GM23338 (cell line): Measurements from ENCODE around the gene INO80. TPM values are rescaled to one million over a fixed set of nuclear protein-coding genes. Genes with fewer than 3 reads are reported as not detected.

Experiments
- ATAC-seq: fragments of 200-7000 bp; cut with Tn5 transposase; 3 replicates; pipeline ENCODE4 v1.9.1; 2020
- DNase-seq: peaks from one replicate; pipeline ENCODE4 v3.0.0-alpha.2; 2015; ENCODE audit warnings: low spot score
- H2AFZ ChIP-seq: fragments of 200-600 bp; sonication (generic); 2 replicates; pipeline ENCODE4 v1.8.0; 2016; ENCODE audit warnings: antibody characterized with exemption, mild to moderate bottlenecking, moderate library complexity
- H3F3A ChIP-seq: fragments of 200-600 bp; sonication (generic); replicated peaks from 2 replicates; pipeline ENCODE4 v1.8.0; 2017; ENCODE audit warnings: antibody characterized with exemption, mixed run types, low read depth
- H3K27ac ChIP-seq: fragments of 200-600 bp; sonication (generic); 2 replicates; pipeline ENCODE4 v1.6.1; 2016; ENCODE audit warnings: low read depth
- H3K27me3 ChIP-seq: fragments of 200-600 bp; sonication (generic); 2 replicates; pipeline ENCODE4 v1.8.0; 2016; ENCODE audit warnings: mild to moderate bottlenecking, mixed run types, moderate library complexity; ENCODE audit not compliant: insufficient read depth
- H3K36me3 ChIP-seq: fragments of 200-600 bp; sonication (generic); 2 replicates; pipeline ENCODE4 v1.8.0; 2016; ENCODE audit warnings: mild to moderate bottlenecking; ENCODE audit not compliant: insufficient read depth
- H3K4me1 ChIP-seq: fragments of 200-600 bp; sonication (generic); 2 replicates; pipeline ENCODE4 v1.8.0; 2016; ENCODE audit warnings: mild to moderate bottlenecking, moderate library complexity; ENCODE audit not compliant: insufficient read depth
- H3K4me2 ChIP-seq: fragments of 200-600 bp; sonication (generic); 2 replicates; pipeline ENCODE4 v1.7.1; 2017; ENCODE audit warnings: mixed run types
- H3K4me3 ChIP-seq: fragments of 200-600 bp; sonication (generic); 2 replicates; pipeline ENCODE4 v1.6.1; 2016; ENCODE audit warnings: mixed run types
- H3K79me2 ChIP-seq: fragments of 200-600 bp; sonication (generic); replicated peaks from 2 replicates; pipeline ENCODE4 v1.8.0; 2017; ENCODE audit warnings: mild to moderate bottlenecking; ENCODE audit not compliant: insufficient read depth
- H3K9me2 ChIP-seq: fragments of 200-600 bp; sonication (generic); 2 replicates; pipeline ENCODE4 v1.8.0; 2017; ENCODE audit not compliant: insufficient read depth
- H4K20me1 ChIP-seq: fragments of 200-600 bp; sonication (generic); replicated peaks from 2 replicates; pipeline ENCODE4 v1.8.0; 2017; ENCODE audit warnings: mild to moderate bottlenecking; ENCODE audit not compliant: insufficient read depth
- H3K27ac Mint-ChIP-seq: 2 replicates; pipeline ENCODE4 v1.8.0; 2020; ENCODE audit warnings: inconsistent platforms, mild to moderate bottlenecking, moderate library complexity, mixed read lengths
- H3K27me3 Mint-ChIP-seq: 3 replicates; pipeline ENCODE4 v1.8.0; 2022; ENCODE audit warnings: low read depth, mild to moderate bottlenecking, moderate library complexity, mixed read lengths, inconsistent platforms; ENCODE audit not compliant: insufficient read depth, poor library complexity
- H3K36me3 Mint-ChIP-seq: 3 replicates; pipeline ENCODE4 v1.8.0; 2021; ENCODE audit warnings: low read depth, mild to moderate bottlenecking, inconsistent platforms, moderate library complexity, mixed read lengths
- H3K4me1 Mint-ChIP-seq: 3 replicates; pipeline ENCODE4 v1.8.0; 2020; ENCODE audit warnings: mild to moderate bottlenecking, inconsistent platforms, mixed read lengths
- H3K4me3 Mint-ChIP-seq: 3 replicates; pipeline ENCODE4 v1.8.0; 2021; ENCODE audit warnings: moderate library complexity, mild to moderate bottlenecking, inconsistent platforms, mixed read lengths
- H3K9me3 Mint-ChIP-seq: 3 replicates; pipeline ENCODE4 v1.8.0; 2020; ENCODE audit warnings: moderate library complexity, mild to moderate bottlenecking, inconsistent platforms, mixed read lengths
- CREB1 ChIP-seq: fragments of 250-450 bp; sonication (Bioruptor Pico); IDR thresholded peaks from 2 replicates; pipeline ENCODE4 v1.5.0; 2020; ENCODE audit warnings: low read depth, mild to moderate bottlenecking, moderate library complexity
- EZH2 ChIP-seq: fragments of 200-600 bp; sonication (generic); IDR thresholded peaks from one replicate; pipeline ENCODE4 v1.8.0; 2017; ENCODE audit warnings: antibody characterized with exemption, mild to moderate bottlenecking, low read depth; ENCODE audit not compliant: unreplicated experiment
- EZH2phosphoT487 ChIP-seq: fragments of 200-600 bp; sonication (generic); IDR thresholded peaks from one replicate; pipeline ENCODE4 v1.8.1; 2018; ENCODE audit warnings: antibody characterized with exemption; ENCODE audit not compliant: unreplicated experiment
- JUNB ChIP-seq: IDR thresholded peaks from one replicate; pipeline ENCODE4 v1.6.1; 2016; ENCODE audit warnings: antibody characterized with exemption; ENCODE audit not compliant: unreplicated experiment
- POLR2AphosphoS5 ChIP-seq: IDR thresholded peaks from 2 replicates; pipeline ENCODE4 v1.6.1; 2016; ENCODE audit warnings: antibody characterized with exemption, low read depth
- STAT1 ChIP-seq: IDR thresholded peaks from one replicate; pipeline ENCODE4 v1.6.1; 2016; ENCODE audit warnings: antibody characterized with exemption; ENCODE audit not compliant: unreplicated experiment
- ZNF114 ChIP-seq: fragments of 250-450 bp; sonication (Bioruptor Pico); IDR thresholded peaks from 2 replicates; pipeline ENCODE4 v1.5.0; 2020; ENCODE audit warnings: mild to moderate bottlenecking, moderate library complexity
- ZNF331 ChIP-seq: fragments of 250-450 bp; sonication (Bioruptor Pico); IDR thresholded peaks from 2 replicates; pipeline ENCODE4 v1.5.0; 2020; ENCODE audit warnings: low read depth, mild to moderate bottlenecking, moderate library complexity
- polyA plus RNA-seq: library from polyadenylated mRNA; unstranded; fragments of >200 nt; fragmentation: Nextera tagmentation; extraction: Ambion mirVana; gene quantifications from 2 replicates; pipeline ENCODE4 v1.2.1, GENCODE V29; 2016
- total RNA-seq: library from RNA; depleted of rRNA; stranded (reverse); fragments of >200 nt; shearing (Covaris generic); gene quantifications from 2 replicates; pipeline ENCODE4 v1.2.3, GENCODE V29; 2014
- TF ChIP-seq, protein P1 (sequence below), 2 experiments: fragments of 200-600 bp in 1 of 2; sonication (generic) in 1 of 2; conservative IDR thresholded peaks; 2 replicates each; pipeline versions ENCODE4 v1.5.1 to v1.6.1; 2016 to 2017; ENCODE audit warnings: antibody characterized with exemption in 2 of 2, low read depth in 2 of 2, mild to moderate bottlenecking in 2 of 2, moderate library complexity in 1 of 2
- TF ChIP-seq, protein P2 (sequence below): IDR thresholded peaks from 2 replicates; pipeline ENCODE4 v1.6.1; 2016; ENCODE audit warnings: antibody characterized with exemption
- TF ChIP-seq, protein P3 (sequence below): fragments of 250-450 bp; sonication (Bioruptor Pico); IDR thresholded peaks from 2 replicates; pipeline ENCODE4 v1.5.0; 2020; ENCODE audit warnings: mild to moderate bottlenecking, moderate library complexity
- TF ChIP-seq, protein P4 (sequence below): IDR thresholded peaks from one replicate; pipeline ENCODE4 v1.6.1; 2018; ENCODE audit warnings: antibody characterized with exemption; ENCODE audit not compliant: unreplicated experiment

Gene INO80
- total and polyA plus RNA-seq, 2 experiments from 2014 or later, result 6.5 to 24.9 TPM

DNA sequence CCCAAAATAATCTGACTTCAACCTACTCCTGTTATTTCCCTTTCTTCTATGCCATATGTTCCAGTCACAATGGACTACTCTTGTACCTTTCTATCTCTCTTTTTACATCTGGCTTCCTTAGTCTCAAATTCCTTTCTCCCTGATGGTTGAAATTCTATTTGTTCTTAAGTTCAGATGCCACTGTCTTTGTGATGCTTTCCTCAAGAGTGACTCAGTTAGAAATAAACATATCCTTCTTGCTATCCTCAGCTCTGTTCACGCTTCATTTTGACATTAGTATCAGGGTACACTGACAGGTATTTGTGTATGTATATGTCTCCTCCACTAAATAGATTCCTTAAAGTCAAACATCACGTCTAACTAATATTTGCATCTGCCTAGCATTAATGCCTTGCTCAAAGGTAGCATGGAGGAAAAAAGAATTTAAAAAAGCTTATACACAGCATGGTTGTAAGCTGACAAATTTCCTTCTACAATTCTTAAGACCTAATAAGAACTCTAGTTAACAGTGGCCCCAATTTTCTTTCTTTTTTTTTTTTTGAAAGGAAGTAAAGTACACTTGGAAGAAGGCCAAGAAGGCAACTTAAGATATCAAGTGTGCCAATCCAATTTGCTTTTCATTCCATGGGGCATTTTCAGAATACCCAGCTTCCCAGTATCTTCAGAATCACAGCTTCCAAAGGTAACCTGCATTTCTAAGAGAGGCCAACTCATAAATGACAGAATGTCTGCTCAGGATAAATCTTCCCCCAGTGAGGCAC, 104.8 kb downstream of the INO80 start:
- H3K4me3 ChIP-seq, result no peak overlapping the region
- no peaks in the 10 kb centered on the region for H3K27me3 ChIP-seq
- no peak overlapping the region; the same call in 1 of the 2 replicates for H3K27ac ChIP-seq
- H3K4me1 ChIP-seq, result no peaks in the 10 kb centered on the region; the same call in 1 of the 2 replicates
- H3K79me2 ChIP-seq, result no peaks in the 10 kb centered on the region; the same call in 1 of the 2 replicates
- Mint-ChIP-seq H3K9me3 (no peaks in the 10 kb centered on the region), H3K4me1 (no peaks in the 10 kb centered on the region), H3K36me3 (peaks cover 24% of the 10 kb centered on the region; the same call in 2 of the 3 replicates), H3K27me3 (peaks cover 2% of the 10 kb centered on the region), H3K4me3 (no peak overlapping the region), H3K27ac (no peak overlapping the region)
- no peak overlapping the region for H2AFZ ChIP-seq
- H3K9me2 ChIP-seq, result no peaks in the 10 kb centered on the region
- TF ChIP-seq JUNB, result no peak
- TF ChIP-seq, protein P1, sequence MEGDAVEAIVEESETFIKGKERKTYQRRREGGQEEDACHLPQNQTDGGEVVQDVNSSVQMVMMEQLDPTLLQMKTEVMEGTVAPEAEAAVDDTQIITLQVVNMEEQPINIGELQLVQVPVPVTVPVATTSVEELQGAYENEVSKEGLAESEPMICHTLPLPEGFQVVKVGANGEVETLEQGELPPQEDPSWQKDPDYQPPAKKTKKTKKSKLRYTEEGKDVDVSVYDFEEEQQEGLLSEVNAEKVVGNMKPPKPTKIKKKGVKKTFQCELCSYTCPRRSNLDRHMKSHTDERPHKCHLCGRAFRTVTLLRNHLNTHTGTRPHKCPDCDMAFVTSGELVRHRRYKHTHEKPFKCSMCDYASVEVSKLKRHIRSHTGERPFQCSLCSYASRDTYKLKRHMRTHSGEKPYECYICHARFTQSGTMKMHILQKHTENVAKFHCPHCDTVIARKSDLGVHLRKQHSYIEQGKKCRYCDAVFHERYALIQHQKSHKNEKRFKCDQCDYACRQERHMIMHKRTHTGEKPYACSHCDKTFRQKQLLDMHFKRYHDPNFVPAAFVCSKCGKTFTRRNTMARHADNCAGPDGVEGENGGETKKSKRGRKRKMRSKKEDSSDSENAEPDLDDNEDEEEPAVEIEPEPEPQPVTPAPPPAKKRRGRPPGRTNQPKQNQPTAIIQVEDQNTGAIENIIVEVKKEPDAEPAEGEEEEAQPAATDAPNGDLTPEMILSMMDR (conservative IDR thresholded peaks at IDR 0.05; ENCODE audit: low read depth in 2 of 2), result no peak
- TF ChIP-seq EZH2, result no peak
- TF ChIP-seq, protein P2, sequence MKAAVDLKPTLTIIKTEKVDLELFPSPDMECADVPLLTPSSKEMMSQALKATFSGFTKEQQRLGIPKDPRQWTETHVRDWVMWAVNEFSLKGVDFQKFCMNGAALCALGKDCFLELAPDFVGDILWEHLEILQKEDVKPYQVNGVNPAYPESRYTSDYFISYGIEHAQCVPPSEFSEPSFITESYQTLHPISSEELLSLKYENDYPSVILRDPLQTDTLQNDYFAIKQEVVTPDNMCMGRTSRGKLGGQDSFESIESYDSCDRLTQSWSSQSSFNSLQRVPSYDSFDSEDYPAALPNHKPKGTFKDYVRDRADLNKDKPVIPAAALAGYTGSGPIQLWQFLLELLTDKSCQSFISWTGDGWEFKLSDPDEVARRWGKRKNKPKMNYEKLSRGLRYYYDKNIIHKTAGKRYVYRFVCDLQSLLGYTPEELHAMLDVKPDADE, result no peak
- TF ChIP-seq, protein P3, sequence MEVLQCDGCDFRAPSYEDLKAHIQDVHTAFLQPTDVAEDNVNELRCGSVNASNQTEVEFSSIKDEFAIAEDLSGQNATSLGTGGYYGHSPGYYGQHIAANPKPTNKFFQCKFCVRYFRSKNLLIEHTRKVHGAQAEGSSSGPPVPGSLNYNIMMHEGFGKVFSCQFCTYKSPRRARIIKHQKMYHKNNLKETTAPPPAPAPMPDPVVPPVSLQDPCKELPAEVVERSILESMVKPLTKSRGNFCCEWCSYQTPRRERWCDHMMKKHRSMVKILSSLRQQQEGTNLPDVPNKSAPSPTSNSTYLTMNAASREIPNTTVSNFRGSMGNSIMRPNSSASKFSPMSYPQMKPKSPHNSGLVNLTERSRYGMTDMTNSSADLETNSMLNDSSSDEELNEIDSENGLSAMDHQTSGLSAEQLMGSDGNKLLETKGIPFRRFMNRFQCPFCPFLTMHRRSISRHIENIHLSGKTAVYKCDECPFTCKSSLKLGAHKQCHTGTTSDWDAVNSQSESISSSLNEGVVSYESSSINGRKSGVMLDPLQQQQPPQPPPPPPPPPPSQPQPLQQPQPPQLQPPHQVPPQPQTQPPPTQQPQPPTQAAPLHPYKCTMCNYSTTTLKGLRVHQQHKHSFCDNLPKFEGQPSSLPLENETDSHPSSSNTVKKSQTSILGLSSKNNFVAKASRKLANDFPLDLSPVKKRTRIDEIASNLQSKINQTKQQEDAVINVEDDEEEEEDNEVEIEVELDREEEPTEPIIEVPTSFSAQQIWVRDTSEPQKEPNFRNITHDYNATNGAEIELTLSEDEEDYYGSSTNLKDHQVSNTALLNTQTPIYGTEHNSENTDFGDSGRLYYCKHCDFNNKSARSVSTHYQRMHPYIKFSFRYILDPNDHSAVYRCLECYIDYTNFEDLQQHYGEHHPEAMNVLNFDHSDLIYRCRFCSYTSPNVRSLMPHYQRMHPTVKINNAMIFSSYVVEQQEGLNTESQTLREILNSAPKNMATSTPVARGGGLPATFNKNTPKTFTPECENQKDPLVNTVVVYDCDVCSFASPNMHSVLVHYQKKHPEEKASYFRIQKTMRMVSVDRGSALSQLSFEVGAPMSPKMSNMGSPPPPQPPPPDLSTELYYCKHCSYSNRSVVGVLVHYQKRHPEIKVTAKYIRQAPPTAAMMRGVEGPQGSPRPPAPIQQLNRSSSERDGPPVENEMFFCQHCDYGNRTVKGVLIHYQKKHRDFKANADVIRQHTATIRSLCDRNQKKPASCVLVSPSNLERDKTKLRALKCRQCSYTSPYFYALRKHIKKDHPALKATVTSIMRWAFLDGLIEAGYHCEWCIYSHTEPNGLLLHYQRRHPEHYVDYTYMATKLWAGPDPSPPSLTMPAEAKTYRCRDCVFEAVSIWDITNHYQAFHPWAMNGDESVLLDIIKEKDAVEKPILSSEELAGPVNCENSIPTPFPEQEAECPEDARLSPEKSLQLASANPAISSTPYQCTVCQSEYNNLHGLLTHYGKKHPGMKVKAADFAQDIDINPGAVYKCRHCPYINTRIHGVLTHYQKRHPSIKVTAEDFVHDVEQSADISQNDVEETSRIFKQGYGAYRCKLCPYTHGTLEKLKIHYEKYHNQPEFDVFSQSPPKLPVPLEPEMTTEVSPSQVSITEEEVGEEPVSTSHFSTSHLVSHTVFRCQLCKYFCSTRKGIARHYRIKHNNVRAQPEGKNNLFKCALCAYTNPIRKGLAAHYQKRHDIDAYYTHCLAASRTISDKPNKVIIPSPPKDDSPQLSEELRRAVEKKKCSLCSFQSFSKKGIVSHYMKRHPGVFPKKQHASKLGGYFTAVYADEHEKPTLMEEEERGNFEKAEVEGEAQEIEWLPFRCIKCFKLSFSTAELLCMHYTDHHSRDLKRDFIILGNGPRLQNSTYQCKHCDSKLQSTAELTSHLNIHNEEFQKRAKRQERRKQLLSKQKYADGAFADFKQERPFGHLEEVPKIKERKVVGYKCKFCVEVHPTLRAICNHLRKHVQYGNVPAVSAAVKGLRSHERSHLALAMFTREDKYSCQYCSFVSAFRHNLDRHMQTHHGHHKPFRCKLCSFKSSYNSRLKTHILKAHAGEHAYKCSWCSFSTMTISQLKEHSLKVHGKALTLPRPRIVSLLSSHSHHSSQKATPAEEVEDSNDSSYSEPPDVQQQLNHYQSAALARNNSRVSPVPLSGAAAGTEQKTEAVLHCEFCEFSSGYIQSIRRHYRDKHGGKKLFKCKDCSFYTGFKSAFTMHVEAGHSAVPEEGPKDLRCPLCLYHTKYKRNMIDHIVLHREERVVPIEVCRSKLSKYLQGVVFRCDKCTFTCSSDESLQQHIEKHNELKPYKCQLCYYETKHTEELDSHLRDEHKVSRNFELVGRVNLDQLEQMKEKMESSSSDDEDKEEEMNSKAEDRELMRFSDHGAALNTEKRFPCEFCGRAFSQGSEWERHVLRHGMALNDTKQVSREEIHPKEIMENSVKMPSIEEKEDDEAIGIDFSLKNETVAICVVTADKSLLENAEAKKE (CRISPR knock-in tag), result no peak
- no peak for TF ChIP-seq POLR2AphosphoS5
- no peak for TF ChIP-seq STAT1
- TF ChIP-seq, protein P4, sequence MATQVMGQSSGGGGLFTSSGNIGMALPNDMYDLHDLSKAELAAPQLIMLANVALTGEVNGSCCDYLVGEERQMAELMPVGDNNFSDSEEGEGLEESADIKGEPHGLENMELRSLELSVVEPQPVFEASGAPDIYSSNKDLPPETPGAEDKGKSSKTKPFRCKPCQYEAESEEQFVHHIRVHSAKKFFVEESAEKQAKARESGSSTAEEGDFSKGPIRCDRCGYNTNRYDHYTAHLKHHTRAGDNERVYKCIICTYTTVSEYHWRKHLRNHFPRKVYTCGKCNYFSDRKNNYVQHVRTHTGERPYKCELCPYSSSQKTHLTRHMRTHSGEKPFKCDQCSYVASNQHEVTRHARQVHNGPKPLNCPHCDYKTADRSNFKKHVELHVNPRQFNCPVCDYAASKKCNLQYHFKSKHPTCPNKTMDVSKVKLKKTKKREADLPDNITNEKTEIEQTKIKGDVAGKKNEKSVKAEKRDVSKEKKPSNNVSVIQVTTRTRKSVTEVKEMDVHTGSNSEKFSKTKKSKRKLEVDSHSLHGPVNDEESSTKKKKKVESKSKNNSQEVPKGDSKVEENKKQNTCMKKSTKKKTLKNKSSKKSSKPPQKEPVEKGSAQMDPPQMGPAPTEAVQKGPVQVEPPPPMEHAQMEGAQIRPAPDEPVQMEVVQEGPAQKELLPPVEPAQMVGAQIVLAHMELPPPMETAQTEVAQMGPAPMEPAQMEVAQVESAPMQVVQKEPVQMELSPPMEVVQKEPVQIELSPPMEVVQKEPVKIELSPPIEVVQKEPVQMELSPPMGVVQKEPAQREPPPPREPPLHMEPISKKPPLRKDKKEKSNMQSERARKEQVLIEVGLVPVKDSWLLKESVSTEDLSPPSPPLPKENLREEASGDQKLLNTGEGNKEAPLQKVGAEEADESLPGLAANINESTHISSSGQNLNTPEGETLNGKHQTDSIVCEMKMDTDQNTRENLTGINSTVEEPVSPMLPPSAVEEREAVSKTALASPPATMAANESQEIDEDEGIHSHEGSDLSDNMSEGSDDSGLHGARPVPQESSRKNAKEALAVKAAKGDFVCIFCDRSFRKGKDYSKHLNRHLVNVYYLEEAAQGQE, result no peak
- TF ChIP-seq EZH2phosphoT487, result no peak
- no peak for TF ChIP-seq CREB1 (CRISPR knock-in tag)
- no peak for TF ChIP-seq ZNF331 (CRISPR knock-in tag)
- TF ChIP-seq ZNF114 (CRISPR knock-in tag), result no peak
- DNase-seq, result no peak
- no peak overlapping the region for H3K4me2 ChIP-seq
- peaks cover 2% of the 10 kb centered on the region; the same call in 1 of the 2 replicates for H4K20me1 ChIP-seq
- peaks cover 8% of the 10 kb centered on the region; the same call in 1 of the 2 replicates for H3K36me3 ChIP-seq
- H3F3A ChIP-seq, result no peaks in the 10 kb centered on the region
- ATAC-seq, result no peak
